ENCODE measurements around the gene INTS2. TPM values are rescaled to one million over a fixed set of nuclear protein-coding genes. Genes with fewer than 3 reads are reported as not detected.
"Not testable (repeated sequence)": the region's sequence is repeated elsewhere in the genome, so short reads cannot be mapped to it uniquely, and the experiment has no call there.

The INTS2 gene
- total RNA-seq, 2 donors from 2014 or later, result 7.6 to 8.2 TPM

GRCh38 chr17:61863801-61864126, 64.0 kb downstream of the INTS2 start:
- Histone ChIP-seq H3K4me1 (peaks cover 0 to 5% of the 10 kb centered on the region in 2 donors), H3K27ac (peak overlapping the region; percentile 63 to 66), H3K4me3 (peak overlapping the region; percentile 64 to 70), H3K27me3 (no peaks in the 10 kb centered on the region), H3K36me3 (no peaks in the 10 kb centered on the region), H3K9me3 (no peaks in the 10 kb centered on the region)
- no peak for DNase-seq (ENCODE audit: low spot score)
- no peak for TF ChIP-seq CTCF (IDR thresholded peaks at IDR 0.05)

GRCh38 chr17:61862975-61863800, 64.6 kb downstream of the INTS2 start, which contains the start of gene BRIP1:
BRIP1 (minus strand) TSS chr17:61863528; CDS start chr17:61861539, 1,989 bp downstream.
- TF ChIP-seq CTCF (IDR thresholded peaks at IDR 0.05), result no peak

GRCh38 chr17:61862105-61862574, 65.6 kb downstream of the INTS2 start:
- Histone ChIP-seq H3K4me1 (peaks cover 0 to 5% of the 10 kb centered on the region in 2 donors), H3K27me3 (no peaks in the 10 kb centered on the region), H3K9me3 (no peaks in the 10 kb centered on the region), H3K27ac (no peak overlapping the region), H3K36me3 (no peaks in the 10 kb centered on the region), H3K4me3 (no peak overlapping the region)
- TF ChIP-seq CTCF (IDR thresholded peaks at IDR 0.05), result no peak
- no peak for DNase-seq (ENCODE audit: low spot score)

More at GRCh38 chr17:61862975-61863800, 64.6 kb downstream of the INTS2 start, which contains the start of gene BRIP1:
- peaks cover 0 to 5% of the 10 kb centered on the region in 2 donors for H3K4me1 ChIP-seq
- peak; percentile 94 for DNase-seq (ENCODE audit: low spot score)
- H3K9me3 ChIP-seq, result no peaks in the 10 kb centered on the region
- H3K4me3 ChIP-seq, result peak within 1 kb of the TSS; percentile 64 to 70
- peak within 1 kb of the TSS; percentile 63 to 66 for H3K27ac ChIP-seq
- H3K36me3 ChIP-seq, result no peaks in the 10 kb centered on the region
- no peaks in the 10 kb centered on the region for H3K27me3 ChIP-seq

- not testable (repeated sequence) for H3K36me3 ChIP-seq; H3K27ac ChIP-seq; H3K4me3 ChIP-seq; H3K9me3 ChIP-seq; H3K27me3 ChIP-seq; H3K4me1 ChIP-seq; DNase-seq (ENCODE audit: low spot score)
Observed at GRCh38 chr17:61860397-61860796, 67.4 kb downstream of the INTS2 start.

GRCh38 chr17:61856035-61856434, 71.7 kb downstream of the INTS2 start:
- Histone ChIP-seq H3K36me3 (no peaks in the 10 kb centered on the region), H3K27ac (no peak overlapping the region), H3K4me1 (no peaks in the 10 kb centered on the region), H3K4me3 (no peak overlapping the region), H3K9me3 (no peaks in the 10 kb centered on the region), H3K27me3 (no peaks in the 10 kb centered on the region)
- no peak for DNase-seq (ENCODE audit: low spot score)
- TF ChIP-seq CTCF (IDR thresholded peaks at IDR 0.05), result no peak

- Histone ChIP-seq H3K27me3 (no peaks in the 10 kb centered on the region), H3K4me3 (no peak overlapping the region), H3K9me3 (no peaks in the 10 kb centered on the region), H3K4me1 (no peaks in the 10 kb centered on the region), H3K36me3 (no peaks in the 10 kb centered on the region), H3K27ac (no peak overlapping the region)
- DNase-seq (ENCODE audit: low spot score), result no peak
- no peak for TF ChIP-seq CTCF (IDR thresholded peaks at IDR 0.05)
Observed at GRCh38 chr17:61852857-61853256, 74.9 kb downstream of the INTS2 start.

Data from right atrium auricular region (tissue), 2 donors.